IPS-18c (cell line): Measurements from ENCODE around the gene RUFY3.
"Not testable (repeated sequence)": the region's sequence is repeated elsewhere in the genome, so short reads cannot be mapped to it uniquely, and the experiment has no call there.

Experiments used
- H3K4me3 ChIP-seq: 2 replicates; pipeline ENCODE4 v1.7.0; 2013; ENCODE audit warnings: low read depth, mild to moderate bottlenecking, low read length, moderate library complexity; ENCODE audit not compliant: insufficient read depth
- H3K9me3 ChIP-seq: one replicate; pipeline ENCODE4 v1.6.1; 2013; ENCODE audit warnings: mild to moderate bottlenecking, low read length, moderate library complexity; ENCODE audit not compliant: control insufficient read depth, insufficient read depth

Gene RUFY3

GRCh38 chr4:70753630-70754029, 31.9 kb downstream of the RUFY3 start:
- H3K4me3 ChIP-seq: no peak overlapping the region
- no peaks in the 10 kb centered on the region for H3K9me3 ChIP-seq

DNA sequence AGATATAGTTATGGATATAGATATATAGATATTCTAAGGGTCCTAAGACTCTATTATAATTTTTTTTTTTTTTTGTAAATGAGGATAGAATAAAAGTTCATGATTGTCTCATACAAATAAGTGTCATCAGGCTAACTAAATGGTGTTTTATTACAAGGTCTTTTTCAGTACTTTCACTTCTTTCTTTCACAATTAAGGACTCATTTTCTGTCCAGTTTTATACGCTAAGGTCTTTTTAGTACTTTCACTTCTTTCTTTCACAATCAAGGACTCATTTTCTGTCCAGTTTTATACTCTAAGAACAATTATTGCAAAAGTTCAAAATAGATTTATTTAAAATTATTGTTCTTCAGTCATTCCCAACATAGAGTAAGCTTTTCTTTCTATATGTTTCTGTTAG, 32.7 kb downstream of the RUFY3 start:
- H3K4me3 ChIP-seq: no peak overlapping the region
- H3K9me3 ChIP-seq: no peaks in the 10 kb centered on the region

DNA sequence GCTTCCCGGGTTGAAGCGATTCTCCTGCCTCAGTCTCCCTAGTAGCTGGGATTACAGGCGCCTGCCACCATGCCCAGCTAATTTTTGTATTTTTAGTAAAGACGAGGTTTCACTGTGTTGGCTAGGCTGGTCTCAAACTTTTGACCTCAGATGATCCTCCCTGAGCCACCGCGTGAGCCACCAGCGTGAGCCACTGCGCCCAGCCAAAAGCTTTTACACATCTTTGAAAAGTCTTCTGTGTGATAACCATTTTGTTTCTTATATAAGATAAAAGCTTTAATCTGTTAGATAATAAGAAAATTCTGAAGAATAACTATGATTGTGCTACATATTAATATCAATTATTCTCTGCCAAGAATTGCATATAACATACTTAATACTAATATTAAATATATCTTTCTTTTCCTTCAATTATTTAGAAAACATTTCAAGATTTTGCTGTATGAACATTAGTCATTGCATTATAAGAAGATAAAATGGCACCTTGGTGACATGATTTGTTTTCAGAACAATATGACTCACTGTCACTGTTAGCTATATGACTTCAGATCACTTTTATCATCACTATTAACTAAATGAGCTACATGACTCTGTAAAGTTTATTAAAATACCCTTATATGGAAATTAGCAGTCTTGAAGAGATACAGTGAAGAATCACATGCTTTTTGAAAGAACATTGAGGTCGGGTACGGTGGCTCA, 33.4 kb downstream of the RUFY3 start:
- Histone ChIP-seq H3K4me3 (no peak overlapping the region), H3K9me3 (no peaks in the 10 kb centered on the region)

DNA sequence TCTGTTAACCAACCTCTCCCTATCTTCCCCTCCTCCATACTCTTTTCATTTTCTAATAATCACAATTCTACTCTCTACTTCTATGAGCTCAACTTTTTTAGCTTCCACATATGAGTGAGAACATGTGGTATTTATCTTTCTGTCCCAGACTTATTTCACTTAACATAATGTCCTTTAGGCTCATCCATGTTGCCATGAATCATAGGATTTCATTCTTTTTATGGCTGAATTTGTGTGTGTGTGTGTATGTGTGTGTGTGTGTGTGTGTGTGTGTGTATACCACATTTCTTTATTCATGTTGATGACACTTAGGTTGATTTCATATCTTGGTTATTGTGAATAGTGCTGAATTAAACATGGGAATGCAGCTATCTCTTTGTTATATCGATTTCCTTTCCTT, 37.4 kb downstream of the RUFY3 start:
- Histone ChIP-seq H3K9me3 (no peaks in the 10 kb centered on the region), H3K4me3 (no peak overlapping the region)

DNA sequence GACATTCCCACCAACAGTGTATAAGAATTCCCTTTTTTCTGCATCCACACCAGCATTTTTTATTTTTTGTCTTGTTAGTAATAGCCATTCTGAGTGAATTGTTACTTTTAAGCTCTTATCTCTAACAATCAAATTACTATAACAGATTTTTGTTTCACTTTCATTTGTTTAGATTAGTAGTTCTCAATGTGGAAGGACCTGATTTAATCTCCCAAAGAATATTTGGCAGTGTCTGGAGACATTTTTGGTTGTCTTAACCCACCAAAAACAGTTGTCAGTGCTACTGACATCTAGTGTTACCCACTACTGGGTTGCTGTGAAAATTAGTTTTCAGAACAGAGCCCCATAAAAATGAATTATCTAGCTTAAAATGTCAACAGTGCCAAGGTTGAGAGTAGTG, 37.9 kb downstream of the RUFY3 start:
- Histone ChIP-seq H3K9me3 (no peaks in the 10 kb centered on the region), H3K4me3 (no peak overlapping the region)

GRCh38 chr4:70760662-70761061, 38.9 kb downstream of the RUFY3 start:
- Histone ChIP-seq H3K9me3 (no peaks in the 10 kb centered on the region), H3K4me3 (no peak overlapping the region)

- no peaks in the 10 kb centered on the region for H3K9me3 ChIP-seq
Measured at GRCh38 chr4:70761276-70761816, 39.6 kb downstream of the RUFY3 start.

DNA sequence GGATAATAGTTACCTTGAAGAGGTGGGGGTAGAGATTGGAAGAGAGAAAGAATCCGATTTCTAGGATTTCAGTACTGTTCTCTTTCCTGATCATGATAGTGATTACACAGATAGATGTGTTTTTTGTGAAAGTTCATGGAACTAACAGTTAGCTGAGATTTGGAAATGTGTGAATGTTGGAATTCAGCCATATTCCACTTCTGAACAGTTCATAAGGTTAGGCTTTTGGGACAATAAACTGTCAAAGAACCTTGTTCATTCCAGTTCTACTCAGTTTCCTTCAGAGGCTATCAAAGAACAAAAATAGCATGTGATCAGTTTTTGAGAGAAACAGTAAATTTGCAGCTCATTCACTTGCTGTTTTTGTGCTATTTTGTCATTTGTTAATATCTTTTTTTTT, 43.6 kb downstream of the RUFY3 start:
- H3K9me3 ChIP-seq: no peaks in the 10 kb centered on the region
- no peak overlapping the region for H3K4me3 ChIP-seq

More at GRCh38 chr4:70761276-70761816, 39.6 kb downstream of the RUFY3 start:
- no peak overlapping the region for H3K4me3 ChIP-seq

GRCh38 chr4:70768301-70768948, 46.7 kb downstream of the RUFY3 start:
- Histone ChIP-seq H3K9me3 (no peaks in the 10 kb centered on the region), H3K4me3 (no peak overlapping the region)

GRCh38 chr4:70769396-70769795, 47.6 kb downstream of the RUFY3 start:
- not testable (repeated sequence) for H3K4me3 ChIP-seq, H3K9me3 ChIP-seq

GRCh38 chr4:70772929-70773555, 51.3 kb downstream of the RUFY3 start:
- no peak overlapping the region for H3K4me3 ChIP-seq
- H3K9me3 ChIP-seq: no peaks in the 10 kb centered on the region

DNA sequence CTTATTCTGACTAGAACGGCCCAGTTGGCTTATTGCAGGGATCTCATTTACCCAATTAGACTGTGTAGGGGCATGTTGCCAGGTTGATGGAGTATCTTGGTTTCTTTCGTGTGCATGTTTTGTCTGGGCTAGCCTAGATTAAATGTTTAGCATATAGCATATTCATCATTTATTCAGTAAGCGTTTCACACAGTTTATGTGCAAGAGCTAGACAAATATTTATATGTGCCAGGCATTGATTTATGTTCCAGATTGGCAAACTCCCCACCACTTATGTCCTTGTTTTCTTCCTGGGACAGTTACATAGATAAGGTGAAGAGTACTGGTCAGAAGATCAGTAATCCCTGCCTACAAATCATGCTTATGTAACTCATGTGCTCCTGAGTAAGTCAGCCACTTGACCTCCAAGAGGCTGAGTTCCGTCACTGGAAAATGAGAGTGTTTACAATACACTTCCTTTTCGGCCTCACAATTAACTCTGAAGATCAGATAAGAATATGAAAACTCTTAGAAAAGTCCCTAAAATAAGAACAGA, 57.2 kb downstream of the RUFY3 start:
- H3K9me3 ChIP-seq: no peaks in the 10 kb centered on the region
- H3K4me3 ChIP-seq: no peak overlapping the region

DNA sequence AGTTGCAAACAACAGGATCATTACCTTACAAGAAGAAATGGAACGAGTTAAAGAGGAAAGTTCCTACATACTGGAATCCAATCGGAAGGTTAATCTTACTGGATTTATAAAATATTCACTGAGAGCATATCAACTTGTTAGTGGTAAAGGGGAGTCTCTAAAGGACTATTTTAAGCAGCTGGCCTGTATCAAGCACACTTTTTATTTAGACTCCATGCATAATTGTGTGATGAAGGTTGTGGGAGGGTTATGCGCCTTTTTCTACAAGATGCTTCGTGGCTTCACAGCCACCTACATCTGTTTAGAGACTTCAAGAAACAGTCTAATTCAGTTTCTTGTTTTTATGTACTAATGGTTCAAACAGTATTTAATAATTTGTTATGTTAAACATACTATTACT, 61.3 kb downstream of the RUFY3 start:
- Histone ChIP-seq H3K4me3 (no peak overlapping the region), H3K9me3 (no peaks in the 10 kb centered on the region)

DNA sequence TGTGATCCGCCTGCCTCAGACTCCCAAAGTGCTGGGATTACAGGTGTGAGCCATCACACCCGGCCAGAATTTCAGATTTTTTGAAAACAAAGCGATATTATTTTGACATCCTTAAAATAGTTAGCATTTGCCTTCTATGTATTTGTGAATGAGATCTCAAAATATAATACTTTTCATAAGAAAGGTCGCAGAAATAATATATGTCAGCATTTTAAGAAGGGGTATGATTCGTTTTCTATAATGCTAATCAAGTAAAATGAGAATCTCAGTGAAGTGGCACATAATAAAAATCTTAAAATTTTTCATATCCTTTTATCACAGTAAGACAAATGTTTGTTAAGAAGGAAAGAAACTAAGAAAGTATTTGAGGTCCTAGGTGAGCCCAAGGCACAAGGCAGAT, 65.7 kb downstream of the RUFY3 start:
- H3K9me3 ChIP-seq: no peaks in the 10 kb centered on the region

GRCh38 chr4:70788733-70789132, 67.0 kb downstream of the RUFY3 start:
- no peaks in the 10 kb centered on the region for H3K9me3 ChIP-seq
- H3K4me3 ChIP-seq: no peak overlapping the region

More for the DNA sequence above, 65.7 kb downstream of the RUFY3 start:
- H3K4me3 ChIP-seq: no peak overlapping the region

DNA sequence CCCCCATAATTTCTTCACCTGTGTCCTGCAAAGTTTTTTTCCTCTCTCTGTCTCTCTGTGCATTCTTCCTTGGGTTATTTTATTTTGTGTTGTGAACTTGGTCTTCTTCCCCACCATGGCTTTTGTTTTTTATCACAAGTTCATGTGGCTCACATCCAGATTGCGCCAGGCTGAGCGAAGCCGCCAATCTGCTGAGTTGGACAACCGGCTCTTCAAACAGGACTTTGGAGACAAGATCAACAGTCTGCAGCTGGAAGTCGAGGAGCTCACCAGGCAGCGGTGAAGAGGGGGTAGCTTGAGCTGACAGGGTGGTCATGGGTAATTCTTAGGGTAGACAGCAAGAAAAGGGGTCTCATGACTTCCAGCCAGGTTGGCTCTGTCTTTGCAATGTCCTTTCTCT, 71.9 kb downstream of the RUFY3 start:
- Histone ChIP-seq H3K4me3 (no peak overlapping the region), H3K9me3 (no peaks in the 10 kb centered on the region)

DNA sequence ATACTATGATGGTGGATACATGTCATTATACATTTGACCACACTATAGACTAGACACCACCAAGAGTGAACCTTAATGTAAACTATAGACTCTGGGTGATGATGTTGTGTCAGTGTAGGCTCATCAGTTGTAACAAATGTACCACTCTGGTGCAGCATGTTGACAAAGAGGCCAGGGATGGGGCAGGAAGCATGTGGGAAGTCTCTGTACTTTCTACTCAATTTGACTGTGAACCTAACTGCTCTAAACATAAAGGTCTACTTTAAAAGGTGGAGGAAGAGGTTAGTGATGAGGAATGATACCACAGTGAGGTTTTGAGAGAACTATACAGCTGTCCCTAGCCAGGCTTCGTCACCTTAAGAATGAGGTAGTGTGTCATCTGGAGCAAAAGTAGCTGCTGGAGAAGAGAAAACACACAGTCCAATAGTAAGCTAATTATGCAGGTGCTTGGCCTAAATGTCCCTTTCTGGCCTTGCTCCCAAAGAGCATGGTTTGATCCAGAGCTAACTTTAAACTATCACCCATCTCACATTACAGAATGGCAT, 79.6 kb downstream of the RUFY3 start:
- Histone ChIP-seq H3K9me3 (peaks cover 2% of the 10 kb centered on the region), H3K4me3 (no peak overlapping the region)
